ENCODE data around the gene ANKRD28. TPM values are rescaled to one million over a fixed set of nuclear protein-coding genes. Genes with fewer than 3 reads are reported as not detected.
A peak's percentile ranks its signal among the peaks of the same experiment; 100 is the strongest.

The ANKRD28 gene
- total and polyA plus RNA-seq, 9 of the 15 experiments (the other 6 are each of a cell fraction or from before 2014, with no cell fraction given), result 11.7 to 66.0 (median 36.7) TPM

GRCh38 chr3:15629860-15630597 lies 167.8 kb downstream of the ANKRD28 start (continued):
- TF ChIP-seq, protein P1, sequence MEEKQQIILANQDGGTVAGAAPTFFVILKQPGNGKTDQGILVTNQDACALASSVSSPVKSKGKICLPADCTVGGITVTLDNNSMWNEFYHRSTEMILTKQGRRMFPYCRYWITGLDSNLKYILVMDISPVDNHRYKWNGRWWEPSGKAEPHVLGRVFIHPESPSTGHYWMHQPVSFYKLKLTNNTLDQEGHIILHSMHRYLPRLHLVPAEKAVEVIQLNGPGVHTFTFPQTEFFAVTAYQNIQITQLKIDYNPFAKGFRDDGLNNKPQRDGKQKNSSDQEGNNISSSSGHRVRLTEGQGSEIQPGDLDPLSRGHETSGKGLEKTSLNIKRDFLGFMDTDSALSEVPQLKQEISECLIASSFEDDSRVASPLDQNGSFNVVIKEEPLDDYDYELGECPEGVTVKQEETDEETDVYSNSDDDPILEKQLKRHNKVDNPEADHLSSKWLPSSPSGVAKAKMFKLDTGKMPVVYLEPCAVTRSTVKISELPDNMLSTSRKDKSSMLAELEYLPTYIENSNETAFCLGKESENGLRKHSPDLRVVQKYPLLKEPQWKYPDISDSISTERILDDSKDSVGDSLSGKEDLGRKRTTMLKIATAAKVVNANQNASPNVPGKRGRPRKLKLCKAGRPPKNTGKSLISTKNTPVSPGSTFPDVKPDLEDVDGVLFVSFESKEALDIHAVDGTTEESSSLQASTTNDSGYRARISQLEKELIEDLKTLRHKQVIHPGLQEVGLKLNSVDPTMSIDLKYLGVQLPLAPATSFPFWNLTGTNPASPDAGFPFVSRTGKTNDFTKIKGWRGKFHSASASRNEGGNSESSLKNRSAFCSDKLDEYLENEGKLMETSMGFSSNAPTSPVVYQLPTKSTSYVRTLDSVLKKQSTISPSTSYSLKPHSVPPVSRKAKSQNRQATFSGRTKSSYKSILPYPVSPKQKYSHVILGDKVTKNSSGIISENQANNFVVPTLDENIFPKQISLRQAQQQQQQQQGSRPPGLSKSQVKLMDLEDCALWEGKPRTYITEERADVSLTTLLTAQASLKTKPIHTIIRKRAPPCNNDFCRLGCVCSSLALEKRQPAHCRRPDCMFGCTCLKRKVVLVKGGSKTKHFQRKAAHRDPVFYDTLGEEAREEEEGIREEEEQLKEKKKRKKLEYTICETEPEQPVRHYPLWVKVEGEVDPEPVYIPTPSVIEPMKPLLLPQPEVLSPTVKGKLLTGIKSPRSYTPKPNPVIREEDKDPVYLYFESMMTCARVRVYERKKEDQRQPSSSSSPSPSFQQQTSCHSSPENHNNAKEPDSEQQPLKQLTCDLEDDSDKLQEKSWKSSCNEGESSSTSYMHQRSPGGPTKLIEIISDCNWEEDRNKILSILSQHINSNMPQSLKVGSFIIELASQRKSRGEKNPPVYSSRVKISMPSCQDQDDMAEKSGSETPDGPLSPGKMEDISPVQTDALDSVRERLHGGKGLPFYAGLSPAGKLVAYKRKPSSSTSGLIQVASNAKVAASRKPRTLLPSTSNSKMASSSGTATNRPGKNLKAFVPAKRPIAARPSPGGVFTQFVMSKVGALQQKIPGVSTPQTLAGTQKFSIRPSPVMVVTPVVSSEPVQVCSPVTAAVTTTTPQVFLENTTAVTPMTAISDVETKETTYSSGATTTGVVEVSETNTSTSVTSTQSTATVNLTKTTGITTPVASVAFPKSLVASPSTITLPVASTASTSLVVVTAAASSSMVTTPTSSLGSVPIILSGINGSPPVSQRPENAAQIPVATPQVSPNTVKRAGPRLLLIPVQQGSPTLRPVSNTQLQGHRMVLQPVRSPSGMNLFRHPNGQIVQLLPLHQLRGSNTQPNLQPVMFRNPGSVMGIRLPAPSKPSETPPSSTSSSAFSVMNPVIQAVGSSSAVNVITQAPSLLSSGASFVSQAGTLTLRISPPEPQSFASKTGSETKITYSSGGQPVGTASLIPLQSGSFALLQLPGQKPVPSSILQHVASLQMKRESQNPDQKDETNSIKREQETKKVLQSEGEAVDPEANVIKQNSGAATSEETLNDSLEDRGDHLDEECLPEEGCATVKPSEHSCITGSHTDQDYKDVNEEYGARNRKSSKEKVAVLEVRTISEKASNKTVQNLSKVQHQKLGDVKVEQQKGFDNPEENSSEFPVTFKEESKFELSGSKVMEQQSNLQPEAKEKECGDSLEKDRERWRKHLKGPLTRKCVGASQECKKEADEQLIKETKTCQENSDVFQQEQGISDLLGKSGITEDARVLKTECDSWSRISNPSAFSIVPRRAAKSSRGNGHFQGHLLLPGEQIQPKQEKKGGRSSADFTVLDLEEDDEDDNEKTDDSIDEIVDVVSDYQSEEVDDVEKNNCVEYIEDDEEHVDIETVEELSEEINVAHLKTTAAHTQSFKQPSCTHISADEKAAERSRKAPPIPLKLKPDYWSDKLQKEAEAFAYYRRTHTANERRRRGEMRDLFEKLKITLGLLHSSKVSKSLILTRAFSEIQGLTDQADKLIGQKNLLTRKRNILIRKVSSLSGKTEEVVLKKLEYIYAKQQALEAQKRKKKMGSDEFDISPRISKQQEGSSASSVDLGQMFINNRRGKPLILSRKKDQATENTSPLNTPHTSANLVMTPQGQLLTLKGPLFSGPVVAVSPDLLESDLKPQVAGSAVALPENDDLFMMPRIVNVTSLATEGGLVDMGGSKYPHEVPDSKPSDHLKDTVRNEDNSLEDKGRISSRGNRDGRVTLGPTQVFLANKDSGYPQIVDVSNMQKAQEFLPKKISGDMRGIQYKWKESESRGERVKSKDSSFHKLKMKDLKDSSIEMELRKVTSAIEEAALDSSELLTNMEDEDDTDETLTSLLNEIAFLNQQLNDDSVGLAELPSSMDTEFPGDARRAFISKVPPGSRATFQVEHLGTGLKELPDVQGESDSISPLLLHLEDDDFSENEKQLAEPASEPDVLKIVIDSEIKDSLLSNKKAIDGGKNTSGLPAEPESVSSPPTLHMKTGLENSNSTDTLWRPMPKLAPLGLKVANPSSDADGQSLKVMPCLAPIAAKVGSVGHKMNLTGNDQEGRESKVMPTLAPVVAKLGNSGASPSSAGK (IDR thresholded peaks at IDR 0.05), result 0 out of 2 replicates have a peak, but pooled peaks have one; percentile 26
- TF ChIP-seq, protein P2, sequence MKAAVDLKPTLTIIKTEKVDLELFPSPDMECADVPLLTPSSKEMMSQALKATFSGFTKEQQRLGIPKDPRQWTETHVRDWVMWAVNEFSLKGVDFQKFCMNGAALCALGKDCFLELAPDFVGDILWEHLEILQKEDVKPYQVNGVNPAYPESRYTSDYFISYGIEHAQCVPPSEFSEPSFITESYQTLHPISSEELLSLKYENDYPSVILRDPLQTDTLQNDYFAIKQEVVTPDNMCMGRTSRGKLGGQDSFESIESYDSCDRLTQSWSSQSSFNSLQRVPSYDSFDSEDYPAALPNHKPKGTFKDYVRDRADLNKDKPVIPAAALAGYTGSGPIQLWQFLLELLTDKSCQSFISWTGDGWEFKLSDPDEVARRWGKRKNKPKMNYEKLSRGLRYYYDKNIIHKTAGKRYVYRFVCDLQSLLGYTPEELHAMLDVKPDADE (conservative IDR thresholded peaks at IDR 0.05; ENCODE audit: control insufficient read depth, low read depth, low read length), result no peak
- TF ChIP-seq ZKSCAN1 (IDR thresholded peaks at IDR 0.05; ENCODE audit: low read depth, low read length) (no peak), NCOR1 (IDR thresholded peaks at IDR 0.05) (no peak), RCOR1 (IDR thresholded peaks at IDR 0.05; ENCODE audit: borderline replicate concordance in 1 of 2, low read depth in 2 of 2, low read length in 2 of 2) (peak in 1 of 2 experiments; percentile 55; a peak in 1 of 4 replicates), DEAF1 (CRISPR knock-in tag; IDR thresholded peaks at IDR 0.05) (peak; percentile 67), ZNF592 (IDR thresholded peaks at IDR 0.05) (peak; percentile 29; the same call in 1 of the 2 replicates)

All from K562 (cell line).